B cell (primary cell): ENCODE results near the gene LGI2. TPM values are rescaled to one million over a fixed set of nuclear protein-coding genes. Genes with fewer than 3 reads are reported as not detected.

Experiments used
- ATAC-seq: fragments of 200-7000 bp; cut with Tn5 transposase; one replicate; pipeline ENCODE4 v1.10.0; 2021; ENCODE audit warnings: low read depth, mild to moderate bottlenecking, moderate number of reproducible peaks, moderate library complexity
- CTCF ChIA-PET: fragments of 350-600 bp; sonication (Branson Sonifier 250); formaldehyde crosslinking; loops from one replicate; lab custom pipeline; 2021; ENCODE audit warnings: antibody characterized with exemption, inconsistent platforms; lab: Charles Lee
- POLR2A ChIA-PET: fragments of 350-600 bp; sonication (Branson Sonifier 250); formaldehyde crosslinking; loops from one replicate; lab custom pipeline; 2021; ENCODE audit warnings: antibody characterized with exemption; lab: Charles Lee
- DNase-seq: peaks from one replicate; pipeline ENCODE4 v3.0.0; 2013
- H2AFZ ChIP-seq: 2 replicates; pipeline ENCODE4 v1.6.1; 2012; ENCODE audit warnings: mild to moderate bottlenecking, low read depth, low read length; ENCODE audit not compliant: insufficient read depth, poor library complexity, severe bottlenecking
- H3K27ac ChIP-seq, 2 donors: 1 replicate in 1 of 2; 2 replicates in 1 of 2; pipeline ENCODE4 v1.5.1; 2012 to 2013; ENCODE audit warnings: low read length in 2 of 2, mild to moderate bottlenecking in 2 of 2, moderate library complexity in 1 of 2
- H3K27me3 ChIP-seq, 4 experiments: fragments of 200-600 bp in 1 of 4; sonication (generic) in 1 of 4; replicated peaks in 1 of 4; 1 replicate in 2 of 4; 2 replicates in 2 of 4; pipeline versions ENCODE4 v1.6.1 to v1.7.0; 2013 to 2016; ENCODE audit warnings: low read length in 3 of 4, mild to moderate bottlenecking in 2 of 4, mixed read lengths in 1 of 4, moderate library complexity in 1 of 4; ENCODE audit not compliant: insufficient read depth in 4 of 4, control insufficient read depth in 3 of 4; ENCODE audit errors: control extremely low read depth in 1 of 4
- H3K36me3 ChIP-seq, 2 experiments: replicated peaks in 1 of 2; 1 replicate in 1 of 2; 2 replicates in 1 of 2; pipeline versions ENCODE4 v1.6.1 to v1.7.1; 2013; ENCODE audit warnings: low read length in 1 of 2; ENCODE audit not compliant: insufficient read depth in 2 of 2, control insufficient read depth in 1 of 2; ENCODE audit errors: control extremely low read depth in 1 of 2, extremely low read depth in 1 of 2
- H3K4me1 ChIP-seq, 2 donors: fragments of 200-600 bp in 1 of 2; sonication (generic) in 1 of 2; 1 replicate in 1 of 2; 2 replicates in 1 of 2; pipeline versions ENCODE4 v1.5.1 to v1.6.1; 2013 to 2017; ENCODE audit warnings: low read length in 2 of 2; ENCODE audit not compliant: control insufficient read depth in 2 of 2, insufficient read depth in 2 of 2
- H3K4me2 ChIP-seq: replicated peaks from 2 replicates; pipeline ENCODE3; 2012; ENCODE audit warnings: mild to moderate bottlenecking, low read depth, low read length; ENCODE audit not compliant: poor library complexity, severe bottlenecking
- H3K4me3 ChIP-seq, 5 experiments: fragments of 200-600 bp in 1 of 5; sonication (generic) in 1 of 5; 1 replicate in 3 of 5; 2 replicates in 2 of 5; pipeline versions ENCODE4 v1.5.1 to v1.7.0; 2011 to 2016; ENCODE audit warnings: low read length in 4 of 5, mild to moderate bottlenecking in 4 of 5, low read depth in 2 of 5, control low read depth in 1 of 5, moderate library complexity in 1 of 5; ENCODE audit not compliant: insufficient read depth in 1 of 5; ENCODE audit errors: control extremely low read depth in 1 of 5, extremely low read depth in 1 of 5
- H3K79me2 ChIP-seq: fragments of 200-600 bp; sonication (generic); one replicate; pipeline ENCODE4 v1.6.0; 2016; ENCODE audit warnings: low read length; ENCODE audit not compliant: control insufficient read depth, insufficient read depth
- H3K9ac ChIP-seq: fragments of 200-600 bp; sonication (generic); 2 replicates; pipeline ENCODE4 v1.6.1; 2017; ENCODE audit warnings: mild to moderate bottlenecking, low read length, moderate library complexity
- H3K9me3 ChIP-seq, 3 donors: one replicate each; pipeline versions ENCODE4 v1.6.1 to v1.7.1; 2013; ENCODE audit warnings: low read length in 2 of 3; ENCODE audit not compliant: control insufficient read depth in 2 of 3, insufficient read depth in 1 of 3; ENCODE audit errors: control extremely low read depth in 1 of 3
- H4K20me1 ChIP-seq: 2 replicates; pipeline ENCODE4 v1.6.0; 2012; ENCODE audit warnings: mild to moderate bottlenecking, low read length; ENCODE audit not compliant: insufficient read depth, control insufficient read depth, poor library complexity, severe bottlenecking
- H3K27ac Mint-ChIP-seq: one replicate; pipeline ENCODE4 v1.8.0; 2021; ENCODE audit warnings: mixed read lengths
- H3K27me3 Mint-ChIP-seq: one replicate; pipeline ENCODE4 v1.8.0; 2021; ENCODE audit warnings: mixed read lengths
- H3K4me1 Mint-ChIP-seq: one replicate; pipeline ENCODE4 v1.8.0; 2021; ENCODE audit warnings: mixed read lengths
- H3K4me3 Mint-ChIP-seq: one replicate; pipeline ENCODE4 v1.8.0; 2021; ENCODE audit warnings: mixed read lengths
- H3K9me3 Mint-ChIP-seq: one replicate; pipeline ENCODE4 v1.8.0; 2022; ENCODE audit warnings: mixed read lengths; ENCODE audit not compliant: insufficient read depth
- EZH2 ChIP-seq: IDR thresholded peaks from 2 replicates; pipeline ENCODE4 v1.6.1; 2012; ENCODE audit warnings: borderline replicate concordance, low read depth, mild to moderate bottlenecking, moderate library complexity, low read length; ENCODE audit not compliant: insufficient read depth, poor library complexity, severe bottlenecking
- WGBS: methylation state at CpG from one replicate; pipeline ENCODE4 v1.1.5; 2013; ENCODE audit warnings: missing lambda C conversion rate; ENCODE audit not compliant: insufficient coverage; 5-methylcytosine and 5-hydroxymethylcytosine counted together
- intact Hi-C: fragments of 100-400 bp; cut with micrococcal nuclease; formaldehyde crosslinking; loops from one replicate; pipeline ENCODE4 v1.10.0; 2022
- polyA plus RNA-seq: library from polyadenylated mRNA; depleted of rRNA; stranded (reverse); fragments of >200 nt; gene quantifications from 2 replicates; pipeline ENCODE4 v1.2.3, GENCODE V29; 2012
- total RNA-seq, 2 donors: library from RNA; stranded (reverse); fragments of 120-200 nt in 1 of 2; gene quantifications; 1 replicate in 1 of 2; 2 replicates in 1 of 2; pipeline versions ENCODE4 v1.2.3 to v1.2.4, GENCODE V29; 2013 to 2022
- TF ChIP-seq, protein P1 (sequence below): fragments of 200-600 bp; IDR thresholded peaks from one replicate; pipeline ENCODE4 v1.8.0; 2022; ENCODE audit warnings: antibody characterized with exemption, mild to moderate bottlenecking

Gene LGI2
- total and polyA plus RNA-seq, 2 donors (not counting 1 experiment from before 2014, with no cell fraction given), result not detected

DNA sequence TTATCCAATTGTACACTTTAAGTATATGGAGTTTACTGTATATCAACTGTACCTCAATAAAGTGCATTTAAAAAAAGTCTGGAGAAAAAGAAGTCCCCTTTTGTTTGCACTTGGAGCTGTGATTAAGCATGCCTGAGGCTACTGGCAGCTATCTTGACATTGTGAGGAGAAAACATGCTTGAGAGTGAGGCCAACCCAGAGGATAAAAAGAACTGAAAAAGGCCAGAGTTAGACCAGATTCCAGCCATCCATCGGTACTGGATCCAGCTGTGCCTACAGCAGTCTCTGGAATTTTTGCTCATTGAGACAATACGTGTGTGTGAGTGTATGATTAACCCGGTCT is 57.4 kb downstream of the LGI2 start:
- Histone ChIP-seq H3K4me1 (no peaks in the 10 kb centered on the region), H3K9ac (no peak overlapping the region), H2AFZ (no peak overlapping the region)

DNA sequence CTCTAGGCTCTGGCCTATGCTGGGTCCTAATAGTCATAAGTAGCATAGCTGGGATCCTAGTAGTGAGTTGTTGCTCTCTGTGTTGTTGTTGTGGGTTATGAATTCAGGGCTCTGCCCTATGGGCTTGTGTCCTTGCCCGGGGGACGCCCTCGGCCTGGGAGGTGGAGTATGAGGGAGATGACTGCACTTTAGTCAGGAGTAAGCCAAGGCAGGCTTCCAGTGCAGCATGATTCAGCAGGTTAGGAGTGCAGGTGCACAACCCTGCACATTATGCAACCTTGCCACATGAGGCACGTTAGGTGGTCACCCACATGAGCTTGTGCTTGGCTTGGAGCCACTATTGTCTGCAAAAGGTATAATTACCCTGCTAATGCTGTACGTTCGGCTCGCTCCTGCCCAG is 59.6 kb downstream of the LGI2 start:
- H3K4me1 Mint-ChIP-seq, result no peaks in the 10 kb centered on the region
- no peak overlapping the region for H3K4me3 ChIP-seq
- ChIA-PET CTCF (interaction anchor here (1.5 kb wide), 1 partner anchor 9 kb away, joined by 7 read pairs; no protein-coding TSS in a partner anchor), POLR2A (no interaction called here)
- no peak overlapping the region for H2AFZ ChIP-seq
- H3K36me3 ChIP-seq, result no peaks in the 10 kb centered on the region
- H3K27ac ChIP-seq, result no peak overlapping the region
- no peaks in the 10 kb centered on the region for H4K20me1 ChIP-seq
- H3K27ac Mint-ChIP-seq, result no peak overlapping the region
- no peaks in the 10 kb centered on the region for H3K27me3 ChIP-seq
- H3K9me3 ChIP-seq, result peaks cover 0 to 22% (median under 1%) of the 10 kb centered on the region in 3 donors
- no peaks in the 10 kb centered on the region for H3K79me2 ChIP-seq
- intact Hi-C loops, result no loop called here
- DNase-seq, result no peak
- WGBS, result 32% methylated on average over 7 of the region's 7 CpGs
- TF ChIP-seq, protein P1, sequence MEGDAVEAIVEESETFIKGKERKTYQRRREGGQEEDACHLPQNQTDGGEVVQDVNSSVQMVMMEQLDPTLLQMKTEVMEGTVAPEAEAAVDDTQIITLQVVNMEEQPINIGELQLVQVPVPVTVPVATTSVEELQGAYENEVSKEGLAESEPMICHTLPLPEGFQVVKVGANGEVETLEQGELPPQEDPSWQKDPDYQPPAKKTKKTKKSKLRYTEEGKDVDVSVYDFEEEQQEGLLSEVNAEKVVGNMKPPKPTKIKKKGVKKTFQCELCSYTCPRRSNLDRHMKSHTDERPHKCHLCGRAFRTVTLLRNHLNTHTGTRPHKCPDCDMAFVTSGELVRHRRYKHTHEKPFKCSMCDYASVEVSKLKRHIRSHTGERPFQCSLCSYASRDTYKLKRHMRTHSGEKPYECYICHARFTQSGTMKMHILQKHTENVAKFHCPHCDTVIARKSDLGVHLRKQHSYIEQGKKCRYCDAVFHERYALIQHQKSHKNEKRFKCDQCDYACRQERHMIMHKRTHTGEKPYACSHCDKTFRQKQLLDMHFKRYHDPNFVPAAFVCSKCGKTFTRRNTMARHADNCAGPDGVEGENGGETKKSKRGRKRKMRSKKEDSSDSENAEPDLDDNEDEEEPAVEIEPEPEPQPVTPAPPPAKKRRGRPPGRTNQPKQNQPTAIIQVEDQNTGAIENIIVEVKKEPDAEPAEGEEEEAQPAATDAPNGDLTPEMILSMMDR, result no peak
- no peak for TF ChIP-seq EZH2
- H3K4me1 ChIP-seq, result no peaks in the 10 kb centered on the region
- H3K4me2 ChIP-seq, result no peak overlapping the region
- H3K4me3 Mint-ChIP-seq, result no peak overlapping the region
- no peak for ATAC-seq
- H3K9ac ChIP-seq, result no peak overlapping the region
- peaks cover 2% of the 10 kb centered on the region for H3K9me3 Mint-ChIP-seq
- H3K27me3 Mint-ChIP-seq, result peaks cover 27% of the 10 kb centered on the region

More for the DNA sequence above, 57.4 kb downstream of the LGI2 start:
- DNase-seq (no peak), ATAC-seq (no peak)
- Histone ChIP-seq H3K27me3 (peaks cover 0 to under 1% (median 0%) of the 10 kb centered on the region in 4 experiments), H3K36me3 (no peaks in the 10 kb centered on the region), H3K4me2 (no peak overlapping the region), H3K27ac (no peak overlapping the region), H3K4me3 (no peak overlapping the region), H3K9me3 (peaks cover 0 to 5% (median 0%) of the 10 kb centered on the region in 3 donors), H3K79me2 (no peaks in the 10 kb centered on the region), H4K20me1 (no peaks in the 10 kb centered on the region)
- Mint-ChIP-seq H3K27ac (no peak overlapping the region), H3K4me1 (no peaks in the 10 kb centered on the region), H3K9me3 (no peaks in the 10 kb centered on the region), H3K4me3 (no peak overlapping the region), H3K27me3 (peaks cover 40% of the 10 kb centered on the region)
- WGBS, result 63% methylated on average over 3 of the region's 3 CpGs
- CTCF ChIA-PET, result no interaction called here
- POLR2A ChIA-PET, result no interaction called here
- intact Hi-C loops, result no loop called here
- TF ChIP-seq, protein P1, result no peak
- no peak for TF ChIP-seq EZH2
